ENCODE measurements around the gene CDCA7. TPM values are rescaled to one million over a fixed set of nuclear protein-coding genes. Genes with fewer than 3 reads are reported as not detected.
A peak's percentile ranks its signal among the peaks of the same experiment; 100 is the strongest.
"Not testable (repeated sequence)": the region's sequence is repeated elsewhere in the genome, so short reads cannot be mapped to it uniquely, and the experiment has no call there.

The CDCA7 gene
- polyA plus RNA-seq, 1 donor = 46.8 TPM

DNA sequence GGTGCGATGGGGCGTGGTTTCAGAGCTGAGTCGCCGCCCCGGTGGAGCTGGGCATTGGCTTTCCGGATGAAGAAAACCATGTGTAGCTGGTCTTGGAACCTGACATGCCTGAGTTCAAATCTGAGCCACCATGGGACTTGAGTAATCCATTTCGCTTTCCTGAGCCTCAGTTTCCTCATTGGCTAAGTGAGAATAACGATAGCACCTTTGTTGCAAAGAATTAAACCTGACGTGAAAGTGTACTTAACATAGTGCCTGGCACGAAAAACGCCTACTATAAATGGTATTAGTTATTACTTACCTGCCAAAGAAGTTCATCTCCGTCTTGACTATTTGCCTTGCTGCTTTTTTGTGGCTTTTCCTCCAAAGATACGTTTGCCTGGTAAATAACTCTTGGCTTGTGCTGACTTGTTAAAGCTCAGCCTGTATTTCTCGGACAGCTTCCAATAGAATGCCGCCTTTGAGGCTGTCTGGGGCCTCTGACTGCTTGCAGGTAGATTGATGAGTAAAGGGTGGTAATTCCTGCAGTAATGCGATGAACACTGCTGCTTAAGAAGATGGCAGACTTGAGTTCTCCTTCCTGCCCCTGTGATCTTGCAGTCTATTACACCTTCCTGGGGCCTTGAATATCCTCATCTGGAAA lies 1.3 kb downstream of the CDCA7 start:
- DNase-seq = no peak

DNA sequence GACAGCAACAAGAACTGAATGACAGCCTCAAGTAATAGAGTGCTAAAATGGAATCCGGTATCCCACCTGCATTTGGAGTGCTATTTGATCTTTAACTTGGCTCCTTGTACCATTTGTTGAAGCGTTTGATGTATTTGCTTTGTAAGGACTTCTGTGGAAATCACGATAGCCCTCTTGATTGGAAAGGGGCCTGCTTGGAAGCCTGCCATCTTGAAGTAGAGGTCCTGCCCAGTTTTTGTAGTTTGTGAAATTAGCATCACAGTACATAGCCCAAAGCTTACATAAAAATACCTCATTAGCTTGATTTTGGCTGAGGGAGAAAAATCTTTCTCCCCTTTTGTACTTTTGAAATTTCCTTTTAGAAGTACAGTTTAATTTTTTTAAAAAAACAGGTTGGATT lies 2.7 kb downstream of the CDCA7 start:
- DNase-seq = no peak

DNA sequence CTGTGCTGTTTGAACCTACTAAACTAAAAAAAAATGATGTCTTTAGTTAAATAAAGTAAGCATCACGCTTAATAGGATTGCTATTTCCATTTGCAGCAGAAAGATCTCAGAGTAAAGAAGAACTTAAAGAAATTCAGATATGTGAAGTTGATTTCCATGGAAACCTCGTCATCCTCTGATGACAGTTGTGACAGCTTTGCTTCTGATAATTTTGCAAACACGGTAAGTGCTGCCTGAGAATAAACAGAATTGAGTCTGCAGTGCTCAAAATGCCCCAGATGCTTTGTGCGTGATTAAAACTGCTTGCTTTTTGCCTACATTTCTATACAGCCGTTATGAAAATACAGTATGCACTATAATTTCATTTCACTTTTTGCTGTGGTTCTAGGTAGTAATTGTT lies 3.9 kb downstream of the CDCA7 start:
- no peak for DNase-seq

DNA sequence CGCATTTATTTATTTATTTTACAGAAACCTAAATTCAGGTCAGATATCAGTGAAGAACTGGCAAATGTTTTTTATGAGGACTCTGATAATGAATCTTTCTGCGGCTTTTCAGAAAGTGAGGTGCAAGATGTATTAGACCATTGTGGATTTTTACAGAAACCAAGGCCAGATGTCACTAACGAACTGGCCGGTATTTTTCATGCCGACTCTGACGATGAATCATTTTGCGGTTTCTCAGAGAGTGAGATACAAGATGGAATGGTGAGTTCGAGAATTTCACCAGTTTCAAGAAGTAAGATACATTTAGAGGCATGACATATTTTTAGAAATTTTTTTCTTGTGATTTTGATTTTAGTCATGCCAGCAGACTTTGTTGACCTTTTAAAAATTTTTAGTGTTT lies 4.6 kb downstream of the CDCA7 start:
- no peak for DNase-seq

DNA sequence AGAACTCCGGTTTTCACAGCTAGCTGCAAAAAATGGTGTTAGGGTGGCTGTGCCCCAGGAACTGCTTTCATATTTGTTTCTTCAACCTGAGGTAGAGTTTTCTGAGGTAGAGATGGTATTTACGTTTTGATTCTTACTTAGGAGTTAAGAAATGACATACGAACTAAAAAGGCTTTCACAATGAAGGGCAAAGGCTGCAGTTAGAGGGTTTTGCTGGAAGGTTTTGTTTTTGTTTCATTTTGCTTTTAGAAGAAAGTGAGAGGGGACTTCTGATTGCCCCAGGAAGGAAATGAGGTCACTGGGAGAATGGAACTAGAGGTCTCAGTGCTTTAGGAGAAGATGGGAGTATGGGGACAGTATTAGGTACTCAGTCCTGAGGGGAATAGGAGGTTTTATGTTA lies 15.5 kb downstream of the CDCA7 start:
- no peak for DNase-seq

DNA sequence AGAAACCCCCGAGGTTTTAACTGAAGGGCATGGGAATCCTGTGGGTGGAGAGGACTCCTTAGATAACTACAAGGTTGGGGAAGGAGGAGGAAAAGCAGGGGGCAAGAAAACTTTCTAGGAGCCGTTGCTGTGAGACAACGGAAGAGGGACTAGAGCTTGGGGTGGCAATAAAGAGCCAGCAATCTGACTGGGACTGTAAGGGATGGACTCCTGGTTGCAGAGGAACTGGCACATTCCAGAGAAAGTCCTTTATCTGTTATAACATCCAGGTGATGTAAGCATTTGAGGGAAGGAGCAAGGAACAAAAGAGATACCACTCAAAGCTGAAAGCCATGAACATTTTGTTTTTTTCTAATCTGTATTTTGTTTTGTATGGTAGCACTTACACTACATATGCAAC lies 16.4 kb downstream of the CDCA7 start:
- DNase-seq = no peak

DNA sequence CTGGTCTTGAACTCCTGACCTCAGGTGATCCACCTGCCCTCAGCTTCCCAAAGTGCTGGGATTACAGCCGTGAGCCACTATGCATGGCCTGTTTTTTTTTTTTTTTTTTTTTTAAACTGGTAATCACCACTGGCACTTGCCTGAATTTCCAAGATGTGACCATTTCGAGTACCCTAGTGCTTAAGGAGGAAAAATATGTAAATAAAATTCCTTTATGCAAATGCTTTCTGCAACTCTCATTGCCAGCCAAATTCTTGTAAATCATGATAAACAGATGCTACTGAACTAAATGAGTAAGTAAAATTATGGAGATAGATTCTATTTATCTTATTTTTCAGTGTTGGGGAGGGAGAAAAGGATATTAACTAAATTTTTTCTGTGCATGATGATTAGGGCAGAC lies 18.6 kb downstream of the CDCA7 start:
- no peak for DNase-seq

DNA sequence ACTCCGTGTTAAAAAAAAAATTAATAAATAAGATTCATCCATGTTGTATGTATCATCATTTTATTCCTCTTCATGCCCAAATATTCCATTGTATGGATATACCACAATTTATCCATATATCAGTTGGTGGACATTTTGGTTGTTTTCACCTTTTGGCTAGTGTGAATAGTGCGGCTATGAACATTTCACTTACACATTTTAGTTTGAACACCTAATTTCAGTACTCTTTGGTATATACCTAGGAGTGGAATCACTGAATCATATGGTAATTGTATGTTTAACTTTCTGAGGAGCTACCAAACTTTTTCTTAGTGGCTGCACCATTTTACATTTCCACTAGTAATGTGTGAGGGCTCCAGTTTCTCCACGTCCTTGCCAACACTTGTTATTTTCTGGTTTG lies 20.0 kb downstream of the CDCA7 start:
- DNase-seq = no peak

DNA sequence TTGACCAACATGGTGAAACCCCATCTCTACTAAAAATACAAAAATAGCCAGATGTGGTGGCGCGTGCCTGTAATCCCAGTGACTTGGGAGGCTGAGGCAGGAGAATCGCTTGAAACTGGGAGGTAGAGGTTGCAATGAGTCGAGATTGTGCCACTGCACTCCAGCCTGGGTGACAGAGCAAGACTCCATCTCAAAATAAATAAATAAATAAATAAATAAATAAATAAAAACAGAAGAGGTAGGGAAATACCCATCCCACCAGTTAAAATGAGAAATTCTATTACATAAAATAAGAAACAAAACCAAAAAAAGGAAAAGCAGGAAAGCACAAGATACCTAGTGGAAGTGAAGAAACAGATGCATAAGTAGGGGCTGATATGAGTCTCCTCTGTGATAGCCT lies 30.9 kb downstream of the CDCA7 start:
- DNase-seq = not testable (repeated sequence)

DNA sequence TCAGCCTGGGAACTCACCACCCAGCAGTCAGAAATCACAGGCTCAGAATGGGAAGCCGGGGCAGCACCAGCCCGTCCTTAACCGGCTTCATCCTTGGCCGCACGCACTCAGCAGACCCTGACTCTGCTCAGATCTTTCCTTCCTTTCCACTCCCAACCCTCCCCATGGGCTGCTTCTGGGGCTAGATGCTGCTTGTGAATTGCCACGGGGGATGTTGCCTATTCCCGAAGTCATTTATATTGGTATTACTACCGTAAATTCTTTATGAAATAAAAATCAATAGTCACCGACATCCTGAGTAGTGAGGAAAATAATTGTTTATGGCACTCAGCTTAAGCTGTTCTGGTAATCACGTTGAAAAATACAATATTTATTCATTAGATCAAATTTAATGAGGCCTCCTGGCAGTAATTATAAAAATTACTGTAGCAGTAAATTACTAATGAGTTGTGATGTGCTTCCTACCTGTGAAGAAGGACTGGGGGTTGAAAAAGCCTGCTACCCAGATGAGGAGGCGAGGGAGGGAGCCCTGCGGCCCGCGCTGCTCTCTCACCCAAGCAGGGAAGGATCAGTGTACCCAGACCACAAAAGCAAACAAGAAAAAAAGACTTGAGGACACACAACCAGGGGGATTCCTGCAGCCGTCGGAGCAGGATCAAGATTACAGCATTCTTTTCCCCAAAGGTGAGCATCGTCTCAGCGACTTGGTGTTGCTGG lies 31.5 kb downstream of the CDCA7 start:
- peak; percentile 34 for DNase-seq

DNA sequence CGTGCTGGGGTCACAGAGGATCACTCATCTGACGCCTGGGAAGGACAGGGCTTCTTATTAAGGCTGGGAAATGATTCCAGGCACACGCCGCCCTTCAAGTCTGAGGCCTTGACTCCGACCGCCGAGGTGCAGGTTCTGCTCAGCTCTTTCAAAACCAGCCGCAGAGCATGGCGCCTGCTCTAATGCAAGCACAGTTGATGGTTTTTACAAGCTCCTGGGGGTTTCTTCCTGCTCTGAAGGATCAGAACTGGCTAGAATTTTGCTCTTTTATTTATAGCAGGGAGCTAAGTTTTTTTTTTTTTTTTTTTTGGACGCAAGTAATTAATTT lies 32.0 kb downstream of the CDCA7 start:
- DNase-seq = no peak

DNA sequence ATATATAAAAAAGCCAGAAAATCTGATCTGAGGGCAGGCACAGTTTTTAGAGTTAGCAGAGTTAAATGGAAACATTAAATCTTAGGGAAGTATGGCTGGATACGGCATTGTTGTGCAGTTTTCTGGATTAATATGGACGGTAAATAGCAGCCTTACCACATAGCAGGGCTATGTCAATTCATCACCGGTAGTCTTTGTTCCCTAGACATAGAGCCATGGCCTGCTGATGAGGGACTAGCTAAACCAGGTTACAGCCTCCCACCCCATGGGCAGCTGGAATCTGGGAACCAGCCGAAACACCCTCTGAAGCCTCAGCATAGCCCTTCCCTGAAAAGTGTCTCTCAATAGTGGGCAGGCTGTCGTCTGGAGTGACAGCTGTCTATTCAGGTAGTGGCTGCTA lies 32.4 kb downstream of the CDCA7 start:
- DNase-seq = no peak

DNA sequence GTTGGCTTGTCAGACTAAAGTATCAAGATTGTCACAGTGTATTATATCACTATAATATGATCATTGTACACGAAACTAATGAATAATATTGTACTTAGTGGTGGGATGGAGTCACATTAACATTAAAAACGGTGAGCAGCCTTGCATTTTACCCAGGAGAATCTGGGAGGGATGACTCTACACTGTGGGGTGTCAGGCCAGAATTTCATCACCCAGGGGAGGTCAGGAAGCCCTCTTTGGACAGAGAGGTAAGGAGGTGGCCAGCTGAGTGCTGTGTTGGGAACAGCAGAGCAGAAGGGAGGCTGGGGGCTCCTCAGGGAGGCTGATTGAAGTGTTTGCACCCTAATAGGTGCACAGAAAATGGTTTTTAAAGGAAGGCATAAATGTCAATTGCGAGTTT lies 33.0 kb downstream of the CDCA7 start:
- no peak for DNase-seq

DNA sequence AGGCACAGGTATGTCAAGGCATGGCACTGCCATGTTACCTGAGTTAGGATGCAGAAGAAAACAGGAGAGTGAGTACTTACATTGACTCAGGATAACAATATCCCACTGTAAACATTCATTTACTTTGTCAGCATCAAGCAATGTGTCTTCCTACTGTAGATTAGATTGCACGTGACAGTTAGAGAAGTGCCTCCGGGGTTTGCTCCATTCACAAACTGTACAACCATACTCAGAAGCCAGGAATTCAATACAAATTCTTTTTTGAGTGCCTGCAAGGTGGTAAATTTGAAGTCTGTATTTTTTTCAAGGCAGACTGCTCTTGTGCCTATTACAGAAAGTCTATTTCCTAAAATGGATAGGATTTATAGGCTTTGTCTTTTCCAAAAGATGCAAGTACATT lies 34.1 kb downstream of the CDCA7 start:
- DNase-seq = no peak

DNA sequence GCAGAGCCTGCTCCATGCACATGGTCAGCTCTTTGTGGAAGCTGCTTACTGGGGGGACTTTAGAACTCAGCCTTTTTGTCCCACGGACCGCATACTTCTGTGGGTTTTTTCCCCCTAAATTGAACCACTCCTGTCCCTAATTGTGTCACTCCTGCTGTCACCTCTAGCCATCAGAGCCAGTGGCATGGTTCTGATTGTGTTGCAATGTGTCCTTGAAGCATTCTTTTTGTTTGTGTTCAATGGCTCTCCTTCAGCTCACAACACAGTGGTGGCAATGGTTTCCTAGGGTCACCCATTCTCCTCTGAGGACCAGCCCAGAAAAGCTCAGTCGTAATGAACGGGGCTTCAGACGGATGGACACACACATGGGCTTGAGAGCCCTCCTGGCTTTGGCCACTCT lies 35.4 kb downstream of the CDCA7 start:
- DNase-seq = no peak

DNA sequence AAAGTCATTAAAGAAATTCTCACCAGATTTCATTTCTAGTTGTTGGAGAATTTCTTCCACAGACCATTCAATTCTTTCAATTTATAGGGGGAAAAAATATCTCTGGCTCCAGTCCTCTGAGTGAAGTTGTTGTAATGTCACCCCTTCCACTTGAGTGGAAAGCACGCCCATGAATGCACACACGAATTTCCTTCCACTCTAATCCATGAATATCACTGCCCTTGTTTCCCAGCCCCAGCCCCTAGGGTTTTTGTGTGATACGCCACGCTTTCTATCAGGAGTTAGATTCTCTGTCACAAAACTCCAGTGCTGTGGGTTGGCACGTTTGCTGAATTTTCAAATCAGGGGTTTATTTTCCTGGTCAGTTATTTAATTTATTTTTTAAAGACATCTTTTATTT lies 38.1 kb downstream of the CDCA7 start:
- no peak for DNase-seq

DNA sequence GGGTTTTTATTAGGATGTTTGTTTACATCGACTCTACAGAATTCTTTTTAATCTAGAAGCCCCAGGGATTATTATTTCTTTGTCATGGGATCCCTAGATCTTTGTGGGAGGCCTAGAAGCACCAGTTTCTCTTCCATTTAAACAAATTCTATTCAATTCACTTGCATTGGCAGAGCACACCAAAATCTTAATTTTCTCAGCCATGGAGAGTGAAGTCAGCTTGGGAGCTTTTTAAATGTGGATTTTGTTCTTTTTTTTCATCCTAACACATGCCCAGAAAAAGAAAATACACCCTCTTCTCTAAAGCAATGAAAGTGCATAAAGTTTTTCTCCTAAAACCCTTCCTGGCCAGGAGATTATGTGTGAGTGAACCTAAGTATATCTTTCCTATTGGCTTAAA lies 38.5 kb downstream of the CDCA7 start:
- no peak for DNase-seq

DNA sequence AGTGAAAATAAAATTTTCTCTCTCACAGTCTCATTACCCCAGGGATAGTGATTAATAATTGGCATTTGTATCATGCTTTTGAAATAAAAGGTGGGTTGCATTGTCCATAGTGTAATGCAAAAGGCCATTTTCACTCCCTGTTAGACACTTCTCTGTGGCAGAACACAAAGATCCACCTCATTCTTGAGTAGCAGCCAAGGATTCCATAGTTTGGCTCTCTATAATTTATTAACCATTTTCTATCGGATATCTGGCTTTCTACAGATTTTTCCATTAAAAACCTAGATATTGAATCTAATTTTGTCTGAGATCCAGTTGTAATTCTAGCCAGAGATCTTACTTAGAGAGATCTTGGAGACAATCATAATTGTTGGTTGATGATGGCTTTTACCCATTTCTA lies 39.0 kb downstream of the CDCA7 start:
- no peak for DNase-seq

DNA sequence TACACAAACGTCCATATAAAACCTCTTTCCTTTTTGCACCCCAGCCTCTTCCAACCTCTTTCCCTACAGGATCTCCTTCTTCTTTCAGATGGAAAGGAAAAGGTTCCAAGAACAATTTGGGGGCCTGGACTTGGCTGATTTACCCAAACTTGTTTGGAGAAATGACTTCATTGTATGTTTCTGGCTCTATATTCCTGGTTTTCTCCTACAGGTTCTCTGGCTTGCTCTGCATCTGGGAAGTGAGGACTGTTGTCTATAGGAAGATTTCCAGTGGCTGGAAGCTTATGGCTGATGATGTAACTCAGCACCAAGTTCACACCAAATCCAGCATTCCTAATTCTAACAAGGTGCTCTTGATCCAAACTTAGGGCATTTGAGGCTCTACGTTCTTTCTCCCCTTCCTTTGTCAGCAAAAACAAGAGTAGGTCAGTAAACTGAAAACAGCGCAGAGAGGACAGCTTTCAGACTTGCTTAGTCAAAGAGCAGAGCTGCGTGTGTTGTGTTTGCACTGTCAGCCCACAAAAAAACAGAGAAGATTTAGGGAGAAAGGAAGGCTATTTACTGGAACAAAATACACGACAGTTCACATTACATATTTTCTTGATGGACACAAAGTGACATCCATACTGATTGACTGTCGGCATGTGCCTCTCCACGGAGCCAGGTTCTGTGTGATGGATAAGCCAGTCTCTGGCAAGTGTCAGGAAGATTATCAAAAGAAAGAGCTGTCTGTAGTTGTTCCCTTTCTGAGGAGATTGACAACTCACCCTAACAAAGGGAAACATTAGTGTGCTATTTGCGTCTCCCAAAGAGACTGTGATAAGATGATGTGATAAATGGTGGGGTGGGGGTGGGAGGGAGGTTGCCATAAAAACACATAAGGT lies 39.7 kb downstream of the CDCA7 start:
- DNase-seq = no peak

DNA sequence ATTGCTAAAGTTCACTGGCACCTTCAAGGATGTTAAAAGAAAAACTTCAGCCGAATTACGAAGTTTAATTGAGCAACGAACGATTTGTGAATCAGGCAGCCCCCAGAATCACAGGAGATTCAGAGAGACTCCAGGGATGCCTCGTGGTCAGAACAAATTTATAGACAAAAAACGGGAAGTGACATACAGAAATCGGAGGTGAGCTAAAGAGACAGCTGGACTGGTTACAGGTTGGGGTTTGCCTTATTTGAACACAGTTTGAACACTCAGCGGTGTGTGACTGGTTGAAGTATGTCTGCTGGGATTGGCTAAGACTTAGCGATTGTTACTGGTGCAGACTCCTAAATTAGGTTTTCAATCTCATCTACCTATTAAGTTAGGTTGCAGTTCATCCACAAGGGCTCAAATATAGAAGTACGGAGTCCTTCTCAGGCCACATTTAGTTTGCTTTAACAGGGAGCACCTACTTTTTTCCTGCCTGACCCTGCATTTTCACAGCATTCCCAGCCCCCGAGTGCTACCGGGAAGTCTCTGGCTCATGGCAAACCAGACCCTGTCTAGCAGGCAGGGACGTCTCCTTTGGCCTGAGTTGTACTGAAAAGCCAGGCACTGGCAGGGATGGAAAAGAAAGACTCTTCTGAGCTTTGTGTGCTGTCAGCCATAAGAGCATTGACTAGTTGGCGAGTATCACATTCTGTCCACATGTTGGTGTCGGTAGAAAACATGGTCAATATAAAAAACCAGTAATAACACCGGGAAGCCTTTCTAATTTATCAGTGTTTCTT lies 41.1 kb downstream of the CDCA7 start:
- DNase-seq = no peak

DNA sequence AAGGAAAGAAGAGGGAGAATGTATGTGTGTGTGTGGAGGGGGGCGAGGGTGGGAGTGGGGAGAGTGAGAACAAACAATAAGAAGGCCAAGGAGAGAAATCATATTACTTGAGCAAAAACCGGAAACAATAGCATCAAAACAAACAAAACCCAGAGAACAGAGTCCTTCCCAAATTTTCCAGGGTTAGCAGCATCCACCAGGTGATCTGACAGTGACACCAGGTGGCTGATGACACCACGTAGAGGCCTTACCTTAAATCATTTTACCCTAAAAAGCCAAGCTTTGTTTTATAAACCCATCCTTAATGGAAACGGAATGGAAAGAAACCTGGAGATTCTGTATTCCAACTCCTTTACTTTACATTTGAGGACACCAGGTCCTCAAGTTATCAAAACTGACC lies 42.9 kb downstream of the CDCA7 start:
- no peak for DNase-seq

DNA sequence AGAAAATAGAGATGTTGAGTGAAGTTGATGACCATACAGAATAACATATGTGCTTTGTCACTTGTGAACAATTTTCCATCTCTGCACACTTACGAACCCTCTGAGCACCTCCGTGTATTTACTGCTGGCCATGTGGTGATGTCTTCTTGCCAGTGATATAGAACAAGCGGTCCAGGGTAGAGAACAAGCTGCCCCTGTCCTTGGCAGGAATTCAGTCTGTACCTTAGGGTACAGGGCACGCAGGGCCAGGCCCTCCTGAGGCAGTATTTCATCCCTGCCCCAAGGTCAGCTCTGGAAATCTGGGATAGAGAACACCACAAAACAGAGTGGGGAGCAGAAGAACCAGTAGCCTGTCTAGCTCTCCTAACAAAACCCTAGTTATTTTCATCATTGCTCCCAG lies 44.6 kb downstream of the CDCA7 start:
- no peak for DNase-seq

DNA sequence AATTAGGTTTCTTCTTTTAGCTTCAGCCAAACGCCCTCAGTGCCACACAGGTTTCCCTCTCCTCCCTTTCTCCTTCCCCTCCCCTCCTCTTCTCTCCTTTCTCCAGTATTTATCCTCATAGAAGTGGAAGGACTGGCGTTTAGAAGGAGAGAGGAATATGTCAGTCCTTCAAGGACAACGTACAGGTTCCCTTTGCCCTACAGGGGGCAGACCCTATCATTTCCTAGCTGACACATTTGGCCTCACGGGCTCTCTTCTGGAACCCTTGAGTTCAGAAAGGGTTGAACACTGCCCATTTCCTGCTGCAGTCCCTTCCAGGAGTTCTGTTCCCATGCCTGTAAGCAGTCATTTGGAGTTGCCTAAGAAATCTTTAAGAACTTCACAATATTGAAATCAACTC lies 46.1 kb downstream of the CDCA7 start:
- DNase-seq = no peak
